Kidney (tissue), 14 donors: ENCODE results near the gene FAM193A. TPM values are rescaled to one million over a fixed set of nuclear protein-coding genes. Genes with fewer than 3 reads are reported as not detected.

Experiments
- DNase-seq, 5 donors: peaks; one replicate each; pipeline ENCODE4 v3.0.0-alpha.2; 2013 to 2020
- FAIRE-seq: peaks from 2 replicates; lab custom pipeline; 2012; peaks lifted over from hg19 to GRCh38; lab: Jason Lieb, UNC
- H3K27ac ChIP-seq, 2 donors: one replicate each; pipeline ENCODE4 v1.7.0; 2013; ENCODE audit warnings: low read depth in 2 of 2, low read length in 2 of 2, inconsistent platforms in 1 of 2
- H3K27me3 ChIP-seq: one replicate; pipeline ENCODE4 v1.7.1; 2013; ENCODE audit warnings: low read length, inconsistent platforms; ENCODE audit not compliant: control insufficient read depth, insufficient read depth
- H3K36me3 ChIP-seq, 3 donors: one replicate each; pipeline versions ENCODE4 v1.7.0 to v1.7.1; 2013; ENCODE audit warnings: low read length in 3 of 3, control low read depth in 1 of 3, inconsistent platforms in 1 of 3; ENCODE audit not compliant: insufficient read depth in 3 of 3, control insufficient read depth in 2 of 3
- H3K4me1 ChIP-seq, 3 donors: one replicate each; pipeline versions ENCODE4 v1.7.0 to v1.7.1; 2013; ENCODE audit warnings: low read length in 3 of 3, inconsistent platforms in 1 of 3, low read depth in 1 of 3; ENCODE audit not compliant: control insufficient read depth in 2 of 3, insufficient read depth in 2 of 3
- H3K4me3 ChIP-seq, 3 donors: one replicate each; pipeline versions ENCODE4 v1.7.0 to v1.8.1; 2013; ENCODE audit warnings: low read length in 3 of 3, control low read depth in 1 of 3, inconsistent platforms in 1 of 3
- H3K9ac ChIP-seq, 3 donors: one replicate each; pipeline versions ENCODE4 v1.7.0 to v1.7.1; 2013; ENCODE audit warnings: low read length in 3 of 3, control low read depth in 1 of 3, inconsistent platforms in 1 of 3
- H3K9me3 ChIP-seq, 3 donors: one replicate each; pipeline versions ENCODE4 v1.7.0 to v1.7.1; 2013; ENCODE audit warnings: low read length in 3 of 3, control low read depth in 1 of 3, inconsistent platforms in 1 of 3; ENCODE audit not compliant: control insufficient read depth in 2 of 3, insufficient read depth in 1 of 3
- CTCF ChIP-seq: IDR thresholded peaks from 3 replicates; pipeline ENCODE4 v1.5.1; 2012; ENCODE audit warnings: mild to moderate bottlenecking, moderate library complexity, borderline replicate concordance; ENCODE audit not compliant: insufficient read depth; ENCODE audit errors: extremely low read depth
- intact Hi-C: fragments of 100-400 bp; cut with DNase I; formaldehyde crosslinking; loops from one replicate; pipeline ENCODE4 v1.11.1; 2022
- polyA plus RNA-seq: library from polyadenylated mRNA; stranded (reverse); fragments of 350-450 nt; fragmentation: Illumina TruSeq; extraction: RNeasy Lipid Tissue Mini Kit (QIAGEN cat#74804); gene quantifications from one replicate; pipeline ENCODE4 v1.2.3, GENCODE V29; 2014; ENCODE audit warnings: low read depth, low replicate concordance; ENCODE audit not compliant: insufficient read depth
- total RNA-seq: library from RNA; stranded (reverse); fragmentation: NEBNext Ultra II Directional; extraction: Animal tissue kit (Norgen Biotek cat#: 25700); gene quantifications from one replicate; pipeline ENCODE4 v1.2.1, GENCODE V29; 2021
- donor health status: control.
- donor health status: control.
- donor health status: control.
- donor health status: control.
- donor health status: control.
- donor health status: DM: yes; HTN: yes; CAD: no.
- donor health status: Normal renal cell carcinoma (clear cell type).

The FAM193A gene
- total and polyA plus RNA-seq, 2 donors from 2014 or later = 6.3 to 29.3 TPM

DNA sequence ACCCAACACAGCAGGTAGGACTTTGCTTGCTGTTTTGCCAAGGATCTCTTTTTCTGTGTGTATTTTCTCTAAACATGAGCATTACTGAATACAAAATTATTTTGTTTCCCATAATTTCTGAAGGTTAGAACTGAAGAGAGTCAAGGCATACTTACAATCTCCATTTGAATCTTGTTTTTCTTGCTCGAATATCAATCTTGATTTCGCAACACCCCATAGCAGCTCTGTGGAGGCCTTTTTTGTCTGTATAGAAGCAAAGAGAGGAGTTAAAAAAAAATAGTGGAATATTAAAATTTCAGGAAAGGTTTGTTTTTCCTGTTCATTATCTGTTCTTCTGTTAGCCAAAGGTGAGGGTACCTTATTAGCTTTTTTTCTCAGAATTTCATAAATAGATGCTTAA, 126.8 kb downstream of the FAM193A start:
- Histone ChIP-seq H3K4me1 (peaks cover 0 to 2% (median 2%) of the 10 kb centered on the region in 3 donors), H3K36me3 (peaks cover 2 to 25% (median 13%) of the 10 kb centered on the region in 3 donors), H3K9me3 (no peaks in the 10 kb centered on the region), H3K27ac (no peak overlapping the region), H3K4me3 (no peak overlapping the region), H3K27me3 (no peaks in the 10 kb centered on the region), H3K9ac (no peak overlapping the region)
- TF ChIP-seq CTCF = no peak
- FAIRE-seq (no peak), DNase-seq (no peak)
- intact Hi-C loops = no loop called here

GRCh38 chr4:2666722-2667247, 130.3 kb downstream of the FAM193A start:
- Histone ChIP-seq H3K27ac (no peak overlapping the region), H3K9ac (no peak overlapping the region), H3K9me3 (no peaks in the 10 kb centered on the region), H3K4me3 (no peak overlapping the region), H3K27me3 (no peaks in the 10 kb centered on the region), H3K4me1 (peaks cover 5 to 9% (median 6%) of the 10 kb centered on the region in 3 donors), H3K36me3 (peaks cover 0 to 3% (median under 1%) of the 10 kb centered on the region in 3 donors)
- TF ChIP-seq CTCF = no peak
- intact Hi-C loops = no loop called here
- DNase-seq (no peak), FAIRE-seq (no peak)

- no peak overlapping the region for H3K4me3 ChIP-seq
- peaks cover 2 to 9% (median 7%) of the 10 kb centered on the region in 3 donors for H3K36me3 ChIP-seq
- no peak for DNase-seq
- TF ChIP-seq CTCF = no peak
- no peak overlapping the region for H3K27ac ChIP-seq
- no peaks in the 10 kb centered on the region for H3K27me3 ChIP-seq
- H3K9me3 ChIP-seq = no peaks in the 10 kb centered on the region
- FAIRE-seq = no peak
- H3K9ac ChIP-seq = no peak overlapping the region
- H3K4me1 ChIP-seq = peaks cover 6 to 9% (median 6%) of the 10 kb centered on the region in 3 donors
- intact Hi-C loops = no loop called here
These were observed 131.0 kb downstream of the FAM193A start for GRCh38 chr4:2667428-2667827.
